Right forelimb (tissue), 1 donor: ENCODE measurements around the gene ATP6V1B1.

Experiments used
- DNase-seq: peaks from one replicate; pipeline ENCODE4 v3.0.0-alpha.2; 2018

ATP6V1B1 gene

GRCh38 chr2:70935468-70936164 lies at the start of gene ATP6V1B1:
Gene ATP6V1B1, plus strand, starts transcription at chr2:70935900. Its CDS starts 55 bp downstream, at chr2:70935955.
- DNase-seq: no peak

- DNase-seq: peak; percentile 41
Measured at GRCh38 chr2:70886541-70886987, 49.1 kb upstream of the ATP6V1B1 start.

- no peak for DNase-seq
Measured at GRCh38 chr2:70887208-70887549, 48.5 kb upstream of the ATP6V1B1 start.

GRCh38 chr2:70887550-70888246 lies 48.0 kb upstream of the ATP6V1B1 start:
- peak; percentile 48 for DNase-seq

GRCh38 chr2:70888366-70888922 lies 47.3 kb upstream of the ATP6V1B1 start:
- DNase-seq: peak; percentile 43

- DNase-seq: peak; percentile 43
Measured at GRCh38 chr2:70888923-70889715, 46.6 kb upstream of the ATP6V1B1 start.

GRCh38 chr2:70889716-70890037 lies 46.0 kb upstream of the ATP6V1B1 start:
- DNase-seq: no peak

GRCh38 chr2:70890469-70891065 lies 45.1 kb upstream of the ATP6V1B1 start:
- no peak for DNase-seq

GRCh38 chr2:70891572-70892357 lies 43.9 kb upstream of the ATP6V1B1 start:
- DNase-seq: peak; percentile 27

GRCh38 chr2:70892750-70893149 lies 43.0 kb upstream of the ATP6V1B1 start:
- no peak for DNase-seq

GRCh38 chr2:70893186-70893585 lies 42.5 kb upstream of the ATP6V1B1 start:
- DNase-seq: peak; percentile 38

- DNase-seq: no peak
Measured at GRCh38 chr2:70894765-70895164, 40.9 kb upstream of the ATP6V1B1 start.

- DNase-seq: no peak
Measured at GRCh38 chr2:70895249-70895648, 40.5 kb upstream of the ATP6V1B1 start.

GRCh38 chr2:70895998-70896764 lies 39.5 kb upstream of the ATP6V1B1 start:
- no peak for DNase-seq

GRCh38 chr2:70896765-70897202 lies 38.9 kb upstream of the ATP6V1B1 start:
- no peak for DNase-seq

GRCh38 chr2:70897203-70897976 lies 38.3 kb upstream of the ATP6V1B1 start:
- DNase-seq: no peak

- no peak for DNase-seq
Measured at GRCh38 chr2:70897977-70898226, 37.8 kb upstream of the ATP6V1B1 start.

GRCh38 chr2:70898363-70899240 lies 37.1 kb upstream of the ATP6V1B1 start:
- DNase-seq: no peak

- DNase-seq: peak; percentile 57
Measured at GRCh38 chr2:70901227-70902066, 34.3 kb upstream of the ATP6V1B1 start.
